H1 (cell line): Measurements from ENCODE around the gene SIAH3. TPM values are rescaled to one million over a fixed set of nuclear protein-coding genes. Genes with fewer than 3 reads are reported as not detected.

Experiments
- CTCF ChIA-PET: fragments of 300-600 bp; sonication (Branson Sonifier 250); formaldehyde crosslinking; loops from one replicate; lab custom pipeline; 2021; ENCODE audit not compliant: partially characterized antibody; lab: Charles Lee
- POLR2A ChIA-PET: fragments of 300-600 bp; sonication (Branson Sonifier 250); formaldehyde crosslinking; loops from one replicate; lab custom pipeline; 2021; ENCODE audit warnings: inconsistent platforms; ENCODE audit not compliant: partially characterized antibody; lab: Charles Lee
- DNase-seq, 2 experiments: peaks; one replicate each; pipeline versions ENCODE4 v3.0.0 to v3.0.0-alpha.2; 2010 to 2022; ENCODE audit warnings: low spot score in 2 of 2, low read depth in 1 of 2, mixed read lengths in 1 of 2
- FAIRE-seq: peaks from 2 replicates; lab custom pipeline; 2011; peaks lifted over from hg19 to GRCh38; lab: Jason Lieb, UNC
- H2AFZ ChIP-seq: 2 replicates; pipeline ENCODE4 v1.8.1; 2012; ENCODE audit warnings: low read length, inconsistent platforms
- H2AK5ac ChIP-seq: 2 replicates; pipeline ENCODE4 v1.6.1; 2013; ENCODE audit warnings: low read depth, low read length
- H2BK120ac ChIP-seq: replicated peaks from 2 replicates; pipeline ENCODE3; 2013; ENCODE audit warnings: low read depth, low read length, inconsistent platforms
- H2BK12ac ChIP-seq: 2 replicates; pipeline ENCODE4 v1.6.1; 2013; ENCODE audit warnings: low read depth, low read length
- H2BK15ac ChIP-seq: 2 replicates; pipeline ENCODE4 v1.6.1; 2013; ENCODE audit warnings: low read length
- H2BK20ac ChIP-seq: 2 replicates; pipeline ENCODE4 v1.6.1; 2013; ENCODE audit warnings: low read length
- H2BK5ac ChIP-seq: 2 replicates; pipeline ENCODE4 v1.6.1; 2013; ENCODE audit warnings: low read depth, low read length
- H3K14ac ChIP-seq: 2 replicates; pipeline ENCODE4 v1.6.1; 2013; ENCODE audit warnings: inconsistent platforms; ENCODE audit not compliant: insufficient read length
- H3K18ac ChIP-seq: 2 replicates; pipeline ENCODE4 v1.6.1; 2013; ENCODE audit warnings: low read length; ENCODE audit errors: extremely low read depth
- H3K23ac ChIP-seq: 2 replicates; pipeline ENCODE4 v1.6.1; 2013; ENCODE audit warnings: inconsistent platforms; ENCODE audit not compliant: insufficient read length
- H3K23me2 ChIP-seq: 2 replicates; pipeline ENCODE4 v1.6.1; 2013; ENCODE audit warnings: low read depth, low read length
- H3K27ac ChIP-seq: 2 replicates; pipeline ENCODE4 v1.6.1; 2011; ENCODE audit warnings: low read depth, low read length, inconsistent platforms
- H3K27me3 ChIP-seq, 4 experiments: replicated peaks in 1 of 4; 1 replicate in 1 of 4; 2 replicates in 3 of 4; pipeline versions ENCODE4 v1.6.1 to v1.8.1; 2011 to 2013; ENCODE audit warnings: low read length in 3 of 4, mild to moderate bottlenecking in 3 of 4, inconsistent platforms in 2 of 4, mixed read lengths in 2 of 4, moderate library complexity in 1 of 4; ENCODE audit not compliant: control insufficient read depth in 3 of 4, insufficient read depth in 3 of 4; ENCODE audit errors: extremely low read depth in 1 of 4
- H3K36me3 ChIP-seq, 4 experiments: 2 replicates each; pipeline versions ENCODE4 v1.6.1 to v1.8.1; 2011 to 2013; ENCODE audit warnings: mild to moderate bottlenecking in 4 of 4, low read length in 3 of 4, moderate library complexity in 2 of 4, control low read depth in 1 of 4, inconsistent platforms in 1 of 4; ENCODE audit not compliant: insufficient read depth in 4 of 4, control insufficient read depth in 2 of 4
- H3K4ac ChIP-seq: replicated peaks from 2 replicates; pipeline ENCODE3; 2013; ENCODE audit warnings: low read length, low read depth, mixed read lengths, inconsistent platforms; ENCODE audit not compliant: insufficient read length
- H3K4me1 ChIP-seq, 4 experiments: replicated peaks in 1 of 4; 1 replicate in 1 of 4; 2 replicates in 3 of 4; pipeline versions ENCODE4 v1.6.1 to v1.8.1; 2011 to 2013; ENCODE audit warnings: low read length in 3 of 4, inconsistent platforms in 2 of 4, mixed read lengths in 1 of 4; ENCODE audit not compliant: insufficient read depth in 4 of 4, control insufficient read depth in 3 of 4
- H3K4me2 ChIP-seq, 2 experiments: 2 replicates each; pipeline versions ENCODE4 v1.6.1 to v1.8.1; 2011 to 2013; ENCODE audit warnings: low read depth in 2 of 2, low read length in 2 of 2, control low read depth in 1 of 2, inconsistent platforms in 1 of 2, mild to moderate bottlenecking in 1 of 2; ENCODE audit not compliant: insufficient read depth in 1 of 2
- H3K4me3 ChIP-seq, 4 experiments: fragments of 200-600, 300-600 bp in 1 of 4; sonication (generic), shearing (Covaris generic), sonication (Bioruptor Twin) in 1 of 4; 2 replicates each; pipeline versions ENCODE4 v1.5.1 to v1.8.1; 2011 to 2016; ENCODE audit warnings: low read length in 4 of 4, low read depth in 3 of 4, control low read depth in 2 of 4, inconsistent platforms in 2 of 4, mild to moderate bottlenecking in 2 of 4, mixed read lengths in 1 of 4, moderate library complexity in 1 of 4; ENCODE audit not compliant: insufficient read depth in 2 of 4; ENCODE audit errors: extremely low read depth in 1 of 4
- H3K56ac ChIP-seq: replicated peaks from 2 replicates; pipeline ENCODE3; 2013; ENCODE audit warnings: low read depth, mild to moderate bottlenecking, mixed read lengths, low read length, inconsistent platforms; ENCODE audit not compliant: insufficient read length
- H3K79me1 ChIP-seq: 2 replicates; pipeline ENCODE4 v1.6.1; 2013; ENCODE audit warnings: low read depth, low read length, control low read depth
- H3K79me2 ChIP-seq, 2 experiments: 2 replicates each; pipeline versions ENCODE4 v1.6.1 to v1.8.1; 2012 to 2013; ENCODE audit warnings: low read length in 2 of 2, mild to moderate bottlenecking in 2 of 2, inconsistent platforms in 1 of 2; ENCODE audit not compliant: insufficient read depth in 2 of 2, control insufficient read depth in 1 of 2
- H3K9ac ChIP-seq, 4 experiments: replicated peaks in 1 of 4; 1 replicate in 1 of 4; 2 replicates in 3 of 4; pipeline versions ENCODE4 v1.6.1 to v1.8.1; 2011 to 2013; ENCODE audit warnings: low read depth in 3 of 4, low read length in 3 of 4, control low read depth in 2 of 4, mild to moderate bottlenecking in 2 of 4, moderate library complexity in 2 of 4, inconsistent platforms in 1 of 4; ENCODE audit errors: extremely low read depth in 1 of 4
- H3K9me3 ChIP-seq, 2 experiments: 2 replicates each; pipeline versions ENCODE4 v1.6.1 to v1.8.1; 2012 to 2013; ENCODE audit warnings: mild to moderate bottlenecking in 2 of 2, moderate library complexity in 2 of 2, control low read depth in 1 of 2, inconsistent platforms in 1 of 2, low read depth in 1 of 2, low read length in 1 of 2, mixed read lengths in 1 of 2; ENCODE audit not compliant: insufficient read depth in 2 of 2
- H4K20me1 ChIP-seq, 2 experiments: replicated peaks in 1 of 2; 2 replicates each; pipeline versions ENCODE3 to v1.8.1; 2011 to 2013; ENCODE audit warnings: inconsistent platforms in 2 of 2, low read length in 2 of 2, mild to moderate bottlenecking in 1 of 2; ENCODE audit not compliant: insufficient read depth in 2 of 2, control insufficient read depth in 1 of 2
- H4K5ac ChIP-seq: 2 replicates; pipeline ENCODE4 v1.6.1; 2013; ENCODE audit warnings: low read length, low read depth, mixed read lengths, inconsistent platforms; ENCODE audit not compliant: insufficient read length
- H4K8ac ChIP-seq: 2 replicates; pipeline ENCODE4 v1.8.0; 2013; ENCODE audit warnings: mild to moderate bottlenecking, moderate library complexity, low read length, inconsistent platforms; ENCODE audit not compliant: insufficient read depth; ENCODE audit errors: extremely low read depth
- H4K91ac ChIP-seq: replicated peaks from 2 replicates; pipeline ENCODE3; 2013; ENCODE audit warnings: low read length, mixed read lengths, inconsistent platforms; ENCODE audit not compliant: insufficient read length
- ATF2 ChIP-seq: IDR thresholded peaks from 2 replicates; pipeline ENCODE4 v1.6.1; 2012; ENCODE audit warnings: low read length, inconsistent platforms
- CBX5 ChIP-seq: fragments of 300-800, 300-1000 bp; sonication (generic); IDR thresholded peaks from 2 replicates; pipeline ENCODE4 v1.7.1; 2016; ENCODE audit warnings: antibody characterized with exemption, low read length, low read depth
- CHD1 ChIP-seq: IDR thresholded peaks from 2 replicates; pipeline ENCODE4 v1.6.1; 2012; ENCODE audit warnings: low read depth, low read length, improper control_type of control experiment
- KDM5A ChIP-seq: fragments of 200-600 bp; IDR thresholded peaks from 2 replicates; pipeline ENCODE4 v1.7.1; 2012; ENCODE audit warnings: mild to moderate bottlenecking, low read length, inconsistent platforms, mixed read lengths
- WGBS, 2 experiments: shearing (Covaris generic) in 1 of 2; methylation state at CpG; one replicate each; pipeline versions ENCODE4 v1.1.6 to v1.1.7; 2013 to 2015; ENCODE audit warnings: low lambda C conversion rate in 2 of 2, mixed read lengths in 2 of 2, inconsistent platforms in 1 of 2, low coverage in 1 of 2, missing lambda C conversion rate in 1 of 2; ENCODE audit not compliant: insufficient replicate concordance in 2 of 2, insufficient coverage in 1 of 2, insufficient read length in 1 of 2; ENCODE audit errors: extremely low coverage in 1 of 2, missing lambda C conversion rate in 1 of 2; 5-methylcytosine and 5-hydroxymethylcytosine counted together
- polyA plus RNA-seq, 7 experiments: library from polyadenylated mRNA; depleted of rRNA in 3 of 7; stranded (reverse) in 5 of 7; unstranded in 2 of 7; fragments of >200 nt in 5 of 7; fragments of 200-250 nt in 2 of 7; gene quantifications; 1 replicate in 5 of 7; 2 replicates in 1 of 7; 4 replicates in 1 of 7; pipeline versions ENCODE4 v1.2.1 to v1.2.3, GENCODE V29; 2011 to 2013; ENCODE audit warnings: missing spikeins in 2 of 7, mixed read lengths in 2 of 7
- total RNA-seq: library from RNA; stranded (reverse); fragmentation: NEBNext Ultra II Directional; extraction: Animal tissue kit (Norgen Biotek cat#: 25700); gene quantifications from 2 replicates; pipeline ENCODE4 v1.2.1, GENCODE V29; 2021

Gene SIAH3
- total and polyA plus RNA-seq, 2 of the 8 experiments (the other 6 are each of a cell fraction or from before 2014, with no cell fraction given) = 0.15 to 0.17 TPM

GRCh38 chr13:45733361-45733760 lies 118.2 kb downstream of the SIAH3 start:
- CTCF ChIA-PET = interaction anchor here (0.8 to 16.5 kb wide), 11 partner anchors 12 to 277 kb away, joined by 3 to 170 read pairs (median 3); no protein-coding TSS in a partner anchor
- H2AK5ac ChIP-seq = no peak overlapping the region
- POLR2A ChIA-PET = interaction anchor here (1.1 kb wide), 1 partner anchor 10 kb away, joined by 3 read pairs; no protein-coding TSS in a partner anchor
- H4K8ac ChIP-seq = no peak overlapping the region
- no peaks in the 10 kb centered on the region for H3K4me1 ChIP-seq
- no peaks in the 10 kb centered on the region; a peak in 1 of 7 replicates for H3K27me3 ChIP-seq
- H2BK5ac ChIP-seq = no peak overlapping the region
- H4K5ac ChIP-seq = no peak overlapping the region
- no peak for FAIRE-seq
- H3K9me3 ChIP-seq = no peaks in the 10 kb centered on the region
- H3K18ac ChIP-seq = no peak overlapping the region
- H2BK20ac ChIP-seq = no peak overlapping the region
- H3K4me3 ChIP-seq = no peak overlapping the region
- no peaks in the 10 kb centered on the region for H3K36me3 ChIP-seq
- H2BK15ac ChIP-seq = no peak overlapping the region
- no peaks in the 10 kb centered on the region for H3K79me1 ChIP-seq
- WGBS, 2 experiments = 78% methylated on average over 5 of the region's 5 CpGs; no CpG with 5 or more reads in 1 of the 2 experiments
- TF ChIP-seq ATF2 (no peak), KDM5A (no peak), CHD1 (no peak), CBX5 (no peak)
- TF ChIP-seq, all 59 proteins: peak for 0
- Histone ChIP-seq H3K4me2 (no peak overlapping the region), H3K14ac (no peak overlapping the region), H3K4ac (no peak overlapping the region), H3K27ac (no peak overlapping the region), H2AFZ (no peak overlapping the region), H2BK120ac (no peak overlapping the region), H3K79me2 (no peaks in the 10 kb centered on the region), H3K56ac (no peak overlapping the region), H3K9ac (no peak overlapping the region), H2BK12ac (no peak overlapping the region), H4K91ac (no peak overlapping the region), H4K20me1 (no peaks in the 10 kb centered on the region), H3K23ac (no peak overlapping the region), H3K23me2 (no peaks in the 10 kb centered on the region)
- no peak for DNase-seq
